Uterus (tissue), 2 donors: ENCODE measurements around the gene THRAP3.

Experiments
- POLR2A ChIP-seq, 2 donors: fragments of 450-650 bp; IDR thresholded peaks; one replicate each; pipeline ENCODE4 v1.6.1; 2016; ENCODE audit warnings: antibody characterized with exemption in 2 of 2, mild to moderate bottlenecking in 1 of 2, moderate library complexity in 1 of 2
- TF ChIP-seq, protein P1 (sequence below), 4 experiments: fragments of 200-600 bp in 2 of 4; fragments of 450-650 bp in 2 of 4; sonication (generic) in 2 of 4; IDR thresholded peaks; one replicate each; pipeline ENCODE4 v1.5.1; 2016 to 2019; ENCODE audit warnings: antibody characterized with exemption in 4 of 4, mild to moderate bottlenecking in 2 of 4, moderate library complexity in 1 of 4

GRCh38 chr1:36287595-36287994 lies 63.4 kb downstream of the THRAP3 start:
- TF ChIP-seq POLR2A (IDR thresholded peaks at IDR 0.05): no peak
- TF ChIP-seq, protein P1, sequence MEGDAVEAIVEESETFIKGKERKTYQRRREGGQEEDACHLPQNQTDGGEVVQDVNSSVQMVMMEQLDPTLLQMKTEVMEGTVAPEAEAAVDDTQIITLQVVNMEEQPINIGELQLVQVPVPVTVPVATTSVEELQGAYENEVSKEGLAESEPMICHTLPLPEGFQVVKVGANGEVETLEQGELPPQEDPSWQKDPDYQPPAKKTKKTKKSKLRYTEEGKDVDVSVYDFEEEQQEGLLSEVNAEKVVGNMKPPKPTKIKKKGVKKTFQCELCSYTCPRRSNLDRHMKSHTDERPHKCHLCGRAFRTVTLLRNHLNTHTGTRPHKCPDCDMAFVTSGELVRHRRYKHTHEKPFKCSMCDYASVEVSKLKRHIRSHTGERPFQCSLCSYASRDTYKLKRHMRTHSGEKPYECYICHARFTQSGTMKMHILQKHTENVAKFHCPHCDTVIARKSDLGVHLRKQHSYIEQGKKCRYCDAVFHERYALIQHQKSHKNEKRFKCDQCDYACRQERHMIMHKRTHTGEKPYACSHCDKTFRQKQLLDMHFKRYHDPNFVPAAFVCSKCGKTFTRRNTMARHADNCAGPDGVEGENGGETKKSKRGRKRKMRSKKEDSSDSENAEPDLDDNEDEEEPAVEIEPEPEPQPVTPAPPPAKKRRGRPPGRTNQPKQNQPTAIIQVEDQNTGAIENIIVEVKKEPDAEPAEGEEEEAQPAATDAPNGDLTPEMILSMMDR (IDR thresholded peaks at IDR 0.05): no peak
